SK-N-SH treated with all-trans-retinoic acid at 6 μM for 48 hours (cell line): ENCODE results near the gene MESD.

ENCODE experiments used
- ATAC-seq: fragments of 200-7000 bp; cut with Tn5 transposase; 3 replicates; pipeline ENCODE4 v1.9.1; 2020; ENCODE audit warnings: mild to moderate bottlenecking, moderate library complexity
- ARNTL ChIP-seq: fragments of 450-650 bp; formaldehyde crosslinking; IDR thresholded peaks from 2 replicates; pipeline ENCODE4 v1.5.0; 2020; ENCODE audit warnings: low read depth, mild to moderate bottlenecking, moderate library complexity, borderline replicate concordance
- BACH2 ChIP-seq: fragments of 250-450 bp; sonication (Bioruptor Pico); IDR thresholded peaks from 2 replicates; pipeline ENCODE4 v1.9.0; 2021; ENCODE audit warnings: mild to moderate bottlenecking, borderline replicate concordance
- CSDC2 ChIP-seq: fragments of 250-450 bp; sonication (Bioruptor Pico); IDR thresholded peaks from 2 replicates; pipeline ENCODE4 v1.5.0; 2020; ENCODE audit warnings: mild to moderate bottlenecking, moderate library complexity
- GLIS3 ChIP-seq: fragments of 250-450 bp; sonication (Bioruptor Pico); IDR thresholded peaks from 2 replicates; pipeline ENCODE4 v1.5.0; 2020; ENCODE audit warnings: mild to moderate bottlenecking, moderate library complexity
- ISL1 ChIP-seq: fragments of 250-450 bp; sonication (Bioruptor Pico); IDR thresholded peaks from 2 replicates; pipeline ENCODE4 v2.1.2; 2022; ENCODE audit warnings: mild to moderate bottlenecking, moderate library complexity
- OSR1 ChIP-seq: fragments of 250-450 bp; sonication (Bioruptor Pico); IDR thresholded peaks from 2 replicates; pipeline ENCODE4 v1.8.0; 2022; ENCODE audit warnings: moderate library complexity, mild to moderate bottlenecking, inconsistent platforms
- PPARA ChIP-seq: fragments of 250-450 bp; sonication (Bioruptor Pico); IDR thresholded peaks from 2 replicates; pipeline ENCODE4 v1.5.0; 2020; ENCODE audit warnings: mild to moderate bottlenecking, borderline replicate concordance
- ZC3H10 ChIP-seq: fragments of 250-450 bp; sonication (Bioruptor Pico); IDR thresholded peaks from 2 replicates; pipeline ENCODE4 v1.5.1; 2021; ENCODE audit warnings: mild to moderate bottlenecking, moderate library complexity
- ZFP3 ChIP-seq: fragments of 250-450 bp; sonication (Bioruptor Pico); IDR thresholded peaks from 2 replicates; pipeline ENCODE4 v1.5.0; 2020; ENCODE audit warnings: mild to moderate bottlenecking, moderate library complexity
- ZNF70 ChIP-seq: fragments of 450-650 bp; formaldehyde crosslinking; IDR thresholded peaks from 2 replicates; pipeline ENCODE4 v1.5.0; 2020; ENCODE audit warnings: mild to moderate bottlenecking, moderate library complexity
- ZNF8 ChIP-seq: fragments of 450-650 bp; formaldehyde crosslinking; IDR thresholded peaks from 2 replicates; pipeline ENCODE4 v1.5.0; 2020; ENCODE audit warnings: mild to moderate bottlenecking, moderate library complexity
- TF ChIP-seq, protein P1 (sequence below): fragments of 250-450 bp; sonication (Bioruptor Pico); IDR thresholded peaks from 2 replicates; pipeline ENCODE4 v1.8.0; 2021; ENCODE audit warnings: low read depth, mild to moderate bottlenecking, moderate library complexity, borderline replicate concordance
- TF ChIP-seq, protein P2 (sequence below): fragments of 250-450 bp; sonication (Bioruptor Pico); IDR thresholded peaks from 2 replicates; pipeline ENCODE4 v1.5.1; 2020; ENCODE audit warnings: low read depth, mild to moderate bottlenecking, moderate library complexity
- TF ChIP-seq, protein P3 (sequence below): fragments of 250-450 bp; sonication (Bioruptor Pico); IDR thresholded peaks from 2 replicates; pipeline ENCODE4 v1.5.0; 2020; ENCODE audit warnings: mild to moderate bottlenecking, moderate library complexity
- TF ChIP-seq, protein P4 (sequence below): fragments of 250-450 bp; sonication (Bioruptor Pico); IDR thresholded peaks from 2 replicates; pipeline ENCODE4 v1.8.0; 2020; ENCODE audit warnings: mild to moderate bottlenecking, moderate library complexity, borderline replicate concordance

The MESD gene

DNA sequence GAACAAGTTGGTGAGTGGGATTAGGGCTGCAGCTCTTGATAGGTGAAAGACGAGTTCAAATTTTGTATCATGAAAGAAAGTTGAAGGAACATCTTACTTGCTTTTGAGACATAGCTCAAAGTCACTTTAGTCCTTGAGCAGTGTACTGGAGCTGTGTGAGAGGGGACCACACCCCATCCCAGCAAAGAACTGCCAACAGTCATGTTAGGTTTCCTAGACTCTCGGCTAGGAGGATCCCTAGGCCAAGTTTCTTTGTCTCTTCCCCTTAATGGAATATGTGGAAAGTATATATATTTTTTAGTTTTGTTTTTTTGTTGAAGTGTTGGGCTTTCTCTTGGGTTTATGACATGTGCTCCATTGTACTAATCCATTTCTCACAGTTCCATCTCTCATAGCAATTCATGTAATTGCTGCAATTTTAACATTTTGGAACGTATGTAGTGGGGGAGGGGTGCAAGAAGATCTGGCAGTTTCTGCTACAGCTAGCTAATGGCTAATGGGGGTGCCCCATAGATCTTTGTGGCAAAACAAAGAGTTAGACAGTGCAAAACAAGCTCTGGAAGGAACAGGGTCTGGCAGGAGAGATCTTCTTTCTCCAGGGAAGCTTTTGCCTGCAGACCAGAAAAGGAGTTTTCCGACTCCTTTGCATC lies 36.2 kb upstream of the MESD start:
- TF ChIP-seq OSR1 (CRISPR knock-in tag) (no peak), BACH2 (CRISPR knock-in tag) (no peak)
- TF ChIP-seq, protein P1, sequence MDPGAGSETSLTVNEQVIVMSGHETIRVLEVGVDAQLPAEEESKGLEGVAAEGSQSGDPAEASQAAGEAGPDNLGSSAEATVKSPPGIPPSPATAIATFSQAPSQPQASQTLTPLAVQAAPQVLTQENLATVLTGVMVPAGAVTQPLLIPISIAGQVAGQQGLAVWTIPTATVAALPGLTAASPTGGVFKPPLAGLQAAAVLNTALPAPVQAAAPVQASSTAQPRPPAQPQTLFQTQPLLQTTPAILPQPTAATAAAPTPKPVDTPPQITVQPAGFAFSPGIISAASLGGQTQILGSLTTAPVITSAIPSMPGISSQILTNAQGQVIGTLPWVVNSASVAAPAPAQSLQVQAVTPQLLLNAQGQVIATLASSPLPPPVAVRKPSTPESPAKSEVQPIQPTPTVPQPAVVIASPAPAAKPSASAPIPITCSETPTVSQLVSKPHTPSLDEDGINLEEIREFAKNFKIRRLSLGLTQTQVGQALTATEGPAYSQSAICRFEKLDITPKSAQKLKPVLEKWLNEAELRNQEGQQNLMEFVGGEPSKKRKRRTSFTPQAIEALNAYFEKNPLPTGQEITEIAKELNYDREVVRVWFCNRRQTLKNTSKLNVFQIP: no peak
- TF ChIP-seq, all 23 proteins: peak for 0
- no peak for ATAC-seq

DNA sequence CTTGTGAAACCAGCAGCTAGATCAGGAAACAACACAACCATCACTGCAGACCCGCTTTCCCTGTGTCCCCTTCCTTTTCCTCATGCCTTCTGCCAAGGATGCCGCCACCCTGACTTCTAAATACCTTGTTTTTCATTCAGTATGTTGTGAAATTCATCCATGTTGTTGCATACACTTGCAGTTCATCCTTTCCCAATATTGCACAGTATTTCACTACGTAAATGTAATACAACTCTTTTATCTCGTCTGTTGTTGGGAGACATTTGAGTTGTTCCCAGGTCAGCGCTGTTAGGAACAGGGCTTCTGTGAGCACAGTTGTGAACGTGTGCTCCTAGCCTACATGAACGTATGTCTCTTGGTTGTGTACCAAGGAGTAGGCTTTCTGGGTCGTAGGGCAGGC lies 35.3 kb upstream of the MESD start:
- no peak for TF ChIP-seq ARNTL (CRISPR knock-in tag)
- ATAC-seq: no peak

DNA sequence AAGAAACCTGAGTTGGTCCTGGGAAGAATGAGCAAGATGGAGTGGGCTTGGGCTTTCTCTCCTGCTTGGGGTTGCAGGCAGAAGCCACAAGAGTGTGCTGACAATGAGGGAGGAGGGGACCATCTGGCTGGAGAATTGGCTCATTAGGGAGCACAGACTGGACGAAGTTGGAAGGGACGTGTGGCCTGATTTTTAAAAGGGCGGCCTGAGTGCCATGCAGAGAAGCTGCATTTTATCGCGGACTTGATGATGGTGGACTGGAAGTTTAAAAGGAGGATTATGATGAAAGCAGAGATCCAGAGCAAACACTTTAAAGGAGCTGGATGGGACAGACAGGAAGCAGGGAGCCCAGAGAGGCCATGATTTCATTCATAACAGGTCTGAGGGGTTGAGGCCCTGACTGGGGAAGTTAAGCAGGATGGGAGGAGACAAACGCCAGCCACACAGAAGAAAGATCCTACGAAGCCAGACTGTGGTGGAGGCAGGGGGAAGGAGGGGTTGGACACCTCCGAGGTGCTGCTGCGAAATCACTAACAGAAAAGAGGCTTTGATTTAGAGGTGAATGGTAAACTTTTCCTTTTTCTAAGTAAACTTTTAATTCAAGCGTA lies 34.8 kb upstream of the MESD start:
- ATAC-seq: no peak

DNA sequence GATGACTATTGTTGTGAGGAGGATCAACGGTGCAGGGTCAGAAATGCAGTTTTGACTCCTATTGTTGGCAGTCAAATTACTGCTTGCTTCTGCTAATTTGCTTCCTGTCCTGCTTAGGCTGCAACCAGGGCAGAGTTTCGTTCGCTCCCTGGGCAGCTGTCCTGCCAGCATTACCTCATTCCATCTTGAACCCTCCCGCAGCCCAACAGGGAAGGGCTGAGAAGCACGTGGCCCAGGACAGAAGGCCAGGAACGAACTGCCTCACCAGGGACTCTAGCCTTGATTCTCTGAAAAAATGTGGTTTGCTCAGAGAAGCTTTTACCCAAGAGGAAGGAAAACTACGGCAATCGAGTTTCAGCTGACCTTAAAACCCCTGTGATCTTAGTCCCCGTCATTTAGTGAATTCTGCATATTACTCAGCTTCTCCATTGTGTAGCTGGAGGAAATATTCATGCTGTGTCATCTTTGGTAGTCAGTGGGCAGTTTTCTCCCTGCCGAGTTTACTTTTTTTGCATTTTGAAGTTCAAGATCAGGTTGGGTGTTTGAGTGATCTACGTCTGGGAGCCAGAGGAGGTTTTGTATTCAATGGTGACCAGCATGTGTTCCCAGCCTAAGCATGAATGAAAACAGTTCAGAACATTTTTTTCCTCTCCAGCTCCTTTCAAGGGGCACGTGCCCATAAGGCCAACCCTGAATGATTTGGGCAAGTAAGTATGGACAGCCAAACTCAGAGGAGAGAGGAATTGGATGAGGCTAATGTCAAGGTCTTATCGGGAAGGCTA lies 34.1 kb upstream of the MESD start:
- no peak for ATAC-seq
- TF ChIP-seq ZNF8 (CRISPR knock-in tag) (no peak), GLIS3 (CRISPR knock-in tag) (no peak), ZC3H10 (CRISPR knock-in tag) (no peak), ZFP3 (CRISPR knock-in tag) (no peak)
- TF ChIP-seq, protein P2, sequence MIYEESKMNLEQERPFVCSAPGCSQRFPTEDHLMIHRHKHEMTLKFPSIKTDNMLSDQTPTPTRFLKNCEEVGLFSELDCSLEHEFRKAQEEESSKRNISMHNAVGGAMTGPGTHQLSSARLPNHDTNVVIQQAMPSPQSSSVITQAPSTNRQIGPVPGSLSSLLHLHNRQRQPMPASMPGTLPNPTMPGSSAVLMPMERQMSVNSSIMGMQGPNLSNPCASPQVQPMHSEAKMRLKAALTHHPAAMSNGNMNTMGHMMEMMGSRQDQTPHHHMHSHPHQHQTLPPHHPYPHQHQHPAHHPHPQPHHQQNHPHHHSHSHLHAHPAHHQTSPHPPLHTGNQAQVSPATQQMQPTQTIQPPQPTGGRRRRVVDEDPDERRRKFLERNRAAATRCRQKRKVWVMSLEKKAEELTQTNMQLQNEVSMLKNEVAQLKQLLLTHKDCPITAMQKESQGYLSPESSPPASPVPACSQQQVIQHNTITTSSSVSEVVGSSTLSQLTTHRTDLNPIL (CRISPR knock-in tag): no peak
- TF ChIP-seq, protein P1: no peak

More for the DNA sequence above, 34.8 kb upstream of the MESD start:
- TF ChIP-seq, protein P2 (CRISPR knock-in tag): no peak
- TF ChIP-seq, protein P3, sequence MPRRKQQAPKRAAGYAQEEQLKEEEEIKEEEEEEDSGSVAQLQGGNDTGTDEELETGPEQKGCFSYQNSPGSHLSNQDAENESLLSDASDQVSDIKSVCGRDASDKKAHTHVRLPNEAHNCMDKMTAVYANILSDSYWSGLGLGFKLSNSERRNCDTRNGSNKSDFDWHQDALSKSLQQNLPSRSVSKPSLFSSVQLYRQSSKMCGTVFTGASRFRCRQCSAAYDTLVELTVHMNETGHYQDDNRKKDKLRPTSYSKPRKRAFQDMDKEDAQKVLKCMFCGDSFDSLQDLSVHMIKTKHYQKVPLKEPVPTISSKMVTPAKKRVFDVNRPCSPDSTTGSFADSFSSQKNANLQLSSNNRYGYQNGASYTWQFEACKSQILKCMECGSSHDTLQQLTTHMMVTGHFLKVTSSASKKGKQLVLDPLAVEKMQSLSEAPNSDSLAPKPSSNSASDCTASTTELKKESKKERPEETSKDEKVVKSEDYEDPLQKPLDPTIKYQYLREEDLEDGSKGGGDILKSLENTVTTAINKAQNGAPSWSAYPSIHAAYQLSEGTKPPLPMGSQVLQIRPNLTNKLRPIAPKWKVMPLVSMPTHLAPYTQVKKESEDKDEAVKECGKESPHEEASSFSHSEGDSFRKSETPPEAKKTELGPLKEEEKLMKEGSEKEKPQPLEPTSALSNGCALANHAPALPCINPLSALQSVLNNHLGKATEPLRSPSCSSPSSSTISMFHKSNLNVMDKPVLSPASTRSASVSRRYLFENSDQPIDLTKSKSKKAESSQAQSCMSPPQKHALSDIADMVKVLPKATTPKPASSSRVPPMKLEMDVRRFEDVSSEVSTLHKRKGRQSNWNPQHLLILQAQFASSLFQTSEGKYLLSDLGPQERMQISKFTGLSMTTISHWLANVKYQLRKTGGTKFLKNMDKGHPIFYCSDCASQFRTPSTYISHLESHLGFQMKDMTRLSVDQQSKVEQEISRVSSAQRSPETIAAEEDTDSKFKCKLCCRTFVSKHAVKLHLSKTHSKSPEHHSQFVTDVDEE (CRISPR knock-in tag): no peak
- TF ChIP-seq ZNF70 (CRISPR knock-in tag) (no peak), ISL1 (CRISPR knock-in tag) (no peak), CSDC2 (CRISPR knock-in tag) (no peak), PPARA (CRISPR knock-in tag) (no peak)

DNA sequence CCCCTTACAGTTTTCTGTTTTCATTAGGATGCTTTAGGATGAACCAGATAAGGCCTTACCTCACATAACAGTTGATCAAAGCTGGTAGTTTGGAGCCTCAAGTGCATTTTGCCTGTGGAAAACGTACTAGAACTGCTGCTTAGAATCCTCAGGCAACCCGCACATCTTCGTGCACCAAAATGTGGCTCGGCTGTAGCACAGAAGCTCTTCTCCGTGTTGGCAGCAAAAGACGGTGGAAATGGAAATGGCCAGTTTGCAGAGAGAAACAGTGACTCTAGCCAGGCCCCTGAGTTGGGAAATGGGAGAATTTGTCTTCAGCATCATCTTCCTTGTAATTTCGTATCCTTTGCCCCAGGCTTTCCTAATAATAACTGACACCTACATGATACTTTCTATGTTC lies 31.7 kb upstream of the MESD start:
- ATAC-seq: no peak
- TF ChIP-seq OSR1 (CRISPR knock-in tag) (no peak), BACH2 (CRISPR knock-in tag) (no peak), GLIS3 (CRISPR knock-in tag) (no peak), CSDC2 (CRISPR knock-in tag) (no peak), PPARA (CRISPR knock-in tag) (no peak), ZNF8 (CRISPR knock-in tag) (no peak)
- TF ChIP-seq, protein P3 (CRISPR knock-in tag): no peak
- TF ChIP-seq, protein P4, sequence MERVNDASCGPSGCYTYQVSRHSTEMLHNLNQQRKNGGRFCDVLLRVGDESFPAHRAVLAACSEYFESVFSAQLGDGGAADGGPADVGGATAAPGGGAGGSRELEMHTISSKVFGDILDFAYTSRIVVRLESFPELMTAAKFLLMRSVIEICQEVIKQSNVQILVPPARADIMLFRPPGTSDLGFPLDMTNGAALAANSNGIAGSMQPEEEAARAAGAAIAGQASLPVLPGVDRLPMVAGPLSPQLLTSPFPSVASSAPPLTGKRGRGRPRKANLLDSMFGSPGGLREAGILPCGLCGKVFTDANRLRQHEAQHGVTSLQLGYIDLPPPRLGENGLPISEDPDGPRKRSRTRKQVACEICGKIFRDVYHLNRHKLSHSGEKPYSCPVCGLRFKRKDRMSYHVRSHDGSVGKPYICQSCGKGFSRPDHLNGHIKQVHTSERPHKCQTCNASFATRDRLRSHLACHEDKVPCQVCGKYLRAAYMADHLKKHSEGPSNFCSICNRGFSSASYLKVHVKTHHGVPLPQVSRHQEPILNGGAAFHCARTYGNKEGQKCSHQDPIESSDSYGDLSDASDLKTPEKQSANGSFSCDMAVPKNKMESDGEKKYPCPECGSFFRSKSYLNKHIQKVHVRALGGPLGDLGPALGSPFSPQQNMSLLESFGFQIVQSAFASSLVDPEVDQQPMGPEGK (CRISPR knock-in tag): no peak
